ENCODE measurements around the gene SECISBP2L.

Gene SECISBP2L

GRCh38 chr15:48955967-48956366 lies 90.3 kb downstream of the SECISBP2L start:
- TF ChIP-seq CTCF (conservative IDR thresholded peaks at IDR 0.05; ENCODE audit: low read depth): no peak
- CTCF ChIA-PET: no interaction called here

DNA sequence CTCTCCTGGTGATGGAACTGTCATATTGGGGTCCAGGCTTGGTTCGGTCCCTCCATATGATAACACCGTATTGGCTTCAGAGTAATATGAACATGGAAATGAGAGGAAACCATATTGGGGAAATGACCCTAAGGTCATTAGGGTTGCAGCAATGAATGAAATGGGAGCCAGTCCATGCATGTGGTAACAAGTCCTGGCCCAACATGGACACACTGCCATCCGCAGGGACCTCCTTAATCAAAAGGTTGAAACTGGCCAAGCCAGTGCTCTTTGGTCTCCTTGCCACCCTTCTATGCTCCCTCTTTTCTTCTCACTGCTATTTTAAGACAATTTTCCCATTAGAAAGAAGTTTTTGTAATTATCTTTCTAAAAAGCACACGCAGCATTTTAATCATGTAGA lies 90.9 kb downstream of the SECISBP2L start:
- ChIA-PET CTCF (no interaction called here), POLR2A (ENCODE audit: low non-redundant PET) (no interaction called here)
- no peak for DNase-seq (ENCODE audit: low spot score)
- TF ChIP-seq CTCF (conservative IDR thresholded peaks at IDR 0.05; ENCODE audit: low read depth): no peak
- no peak overlapping the region for H3K27ac ChIP-seq

More at GRCh38 chr15:48955967-48956366, 90.3 kb downstream of the SECISBP2L start:
- H3K27ac ChIP-seq: no peak overlapping the region
- no peak for DNase-seq (ENCODE audit: low spot score)
- POLR2A ChIA-PET (ENCODE audit: low non-redundant PET): no interaction called here

DNA sequence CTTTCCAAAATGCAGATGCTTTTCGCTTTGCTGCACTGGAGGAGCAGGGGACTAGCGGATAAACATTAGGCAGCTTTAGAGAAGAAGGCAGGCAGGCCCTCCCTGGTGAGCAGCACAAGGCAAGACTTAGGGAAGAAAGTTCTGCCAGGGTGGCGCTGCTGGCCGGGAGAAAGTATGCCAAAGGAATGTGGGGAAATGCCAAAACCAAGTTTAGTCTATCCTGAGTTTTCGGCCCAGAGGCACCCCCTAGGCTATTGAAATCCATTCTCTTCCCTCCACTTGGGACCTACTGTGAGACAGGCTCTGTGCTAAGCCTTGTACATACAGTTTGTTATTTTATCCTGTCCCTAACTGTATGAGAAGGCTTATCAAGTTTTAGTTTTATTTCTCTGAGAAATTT lies 91.7 kb downstream of the SECISBP2L start:
- TF ChIP-seq CTCF (conservative IDR thresholded peaks at IDR 0.05; ENCODE audit: low read depth): no peak
- no peak overlapping the region for H3K27ac ChIP-seq
- ChIA-PET POLR2A (ENCODE audit: low non-redundant PET) (no interaction called here), CTCF (interaction anchor here (0.6 kb wide), 2 partner anchors 16 to 20 kb away, joined by 3 to 4 read pairs; no protein-coding TSS in a partner anchor)
- DNase-seq (ENCODE audit: low spot score): no peak

- ChIA-PET POLR2A (ENCODE audit: low non-redundant PET) (no interaction called here), CTCF (no interaction called here)
- DNase-seq (ENCODE audit: low spot score): no peak
- no peak for TF ChIP-seq CTCF (conservative IDR thresholded peaks at IDR 0.05; ENCODE audit: low read depth)
- no peak overlapping the region for H3K27ac ChIP-seq
Measured at GRCh38 chr15:48946840-48947187, 99.4 kb downstream of the SECISBP2L start.

DNA sequence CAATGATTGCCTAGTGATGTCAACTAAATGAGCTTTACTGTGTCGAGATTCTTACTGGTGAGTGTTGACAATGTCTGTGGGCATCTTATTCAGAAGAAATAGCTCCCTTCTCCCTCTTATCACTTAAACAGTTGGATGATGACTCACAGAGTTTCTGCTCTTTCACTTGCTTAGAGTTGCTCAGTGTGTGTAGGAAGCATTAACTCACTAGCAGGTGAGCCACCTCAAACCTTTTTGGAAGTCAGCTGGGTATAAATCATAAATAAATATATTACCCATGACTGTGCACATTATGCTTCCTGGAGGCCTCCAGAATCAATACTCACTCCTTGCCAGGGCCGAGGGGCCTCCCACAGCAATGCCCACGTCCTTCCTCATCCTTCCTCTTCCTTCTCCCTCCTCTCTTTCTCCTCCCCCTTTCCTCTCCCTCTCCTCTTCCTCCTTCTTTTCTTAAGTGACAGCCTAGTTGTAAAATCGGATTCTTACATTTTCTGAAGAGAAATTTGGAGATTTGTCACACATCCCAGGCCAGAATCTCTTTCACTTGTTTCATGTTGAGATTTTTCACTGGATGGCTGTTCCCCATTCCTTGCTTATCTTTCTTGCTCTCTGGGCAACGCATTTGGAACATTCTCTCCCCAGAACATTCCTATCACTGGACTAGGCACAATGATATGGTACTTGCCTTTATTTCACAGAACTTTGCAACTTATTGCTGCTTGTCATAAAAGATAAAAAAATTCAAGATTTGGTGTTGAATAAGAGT lies 100.0 kb downstream of the SECISBP2L start:
- no peak overlapping the region for H3K27ac ChIP-seq
- TF ChIP-seq CTCF (conservative IDR thresholded peaks at IDR 0.05; ENCODE audit: low read depth): no peak
- POLR2A ChIA-PET (ENCODE audit: low non-redundant PET): no interaction called here
- CTCF ChIA-PET: interaction anchor here (0.6 to 0.9 kb wide), 2 partner anchors 29 to 222 kb away, joined by 3 read pairs; no protein-coding TSS in a partner anchor
- peak; percentile 55 for DNase-seq (ENCODE audit: low spot score)

- ChIA-PET POLR2A (ENCODE audit: low non-redundant PET) (no interaction called here), CTCF (interaction anchor here (0.6 to 0.9 kb wide), 2 partner anchors 30 to 223 kb away, joined by 3 read pairs; no protein-coding TSS in a partner anchor)
Measured at GRCh38 chr15:48945386-48945785, 100.9 kb downstream of the SECISBP2L start.

More at GRCh38 chr15:48945386-48945785, 100.9 kb downstream of the SECISBP2L start:
- DNase-seq (ENCODE audit: low spot score): no peak
- no peak overlapping the region for H3K27ac ChIP-seq
- TF ChIP-seq CTCF (conservative IDR thresholded peaks at IDR 0.05; ENCODE audit: low read depth): no peak
